Kidney (tissue), 14 donors: ENCODE data around the gene ZIC2. TPM values are rescaled to one million over a fixed set of nuclear protein-coding genes. Genes with fewer than 3 reads are reported as not detected.
A peak's percentile ranks its signal among the peaks of the same experiment; 100 is the strongest.

ENCODE experiments used
- DNase-seq, 5 donors: peaks; one replicate each; pipeline ENCODE4 v3.0.0-alpha.2; 2013 to 2020
- FAIRE-seq: peaks from 2 replicates; lab custom pipeline; 2012; peaks lifted over from hg19 to GRCh38; lab: Jason Lieb, UNC
- H3K27ac ChIP-seq, 2 donors: one replicate each; pipeline ENCODE4 v1.7.0; 2013; ENCODE audit warnings: low read depth in 2 of 2, low read length in 2 of 2, inconsistent platforms in 1 of 2
- H3K27me3 ChIP-seq: one replicate; pipeline ENCODE4 v1.7.1; 2013; ENCODE audit warnings: low read length, inconsistent platforms; ENCODE audit not compliant: control insufficient read depth, insufficient read depth
- H3K36me3 ChIP-seq, 3 donors: one replicate each; pipeline versions ENCODE4 v1.7.0 to v1.7.1; 2013; ENCODE audit warnings: low read length in 3 of 3, control low read depth in 1 of 3, inconsistent platforms in 1 of 3; ENCODE audit not compliant: insufficient read depth in 3 of 3, control insufficient read depth in 2 of 3
- H3K4me1 ChIP-seq, 3 donors: one replicate each; pipeline versions ENCODE4 v1.7.0 to v1.7.1; 2013; ENCODE audit warnings: low read length in 3 of 3, inconsistent platforms in 1 of 3, low read depth in 1 of 3; ENCODE audit not compliant: control insufficient read depth in 2 of 3, insufficient read depth in 2 of 3
- H3K4me3 ChIP-seq, 3 donors: one replicate each; pipeline versions ENCODE4 v1.7.0 to v1.8.1; 2013; ENCODE audit warnings: low read length in 3 of 3, control low read depth in 1 of 3, inconsistent platforms in 1 of 3
- H3K9ac ChIP-seq, 3 donors: one replicate each; pipeline versions ENCODE4 v1.7.0 to v1.7.1; 2013; ENCODE audit warnings: low read length in 3 of 3, control low read depth in 1 of 3, inconsistent platforms in 1 of 3
- H3K9me3 ChIP-seq, 3 donors: one replicate each; pipeline versions ENCODE4 v1.7.0 to v1.7.1; 2013; ENCODE audit warnings: low read length in 3 of 3, control low read depth in 1 of 3, inconsistent platforms in 1 of 3; ENCODE audit not compliant: control insufficient read depth in 2 of 3, insufficient read depth in 1 of 3
- CTCF ChIP-seq: IDR thresholded peaks from 3 replicates; pipeline ENCODE4 v1.5.1; 2012; ENCODE audit warnings: mild to moderate bottlenecking, moderate library complexity, borderline replicate concordance; ENCODE audit not compliant: insufficient read depth; ENCODE audit errors: extremely low read depth
- intact Hi-C: fragments of 100-400 bp; cut with DNase I; formaldehyde crosslinking; loops from one replicate; pipeline ENCODE4 v1.11.1; 2022
- polyA plus RNA-seq: library from polyadenylated mRNA; stranded (reverse); fragments of 350-450 nt; fragmentation: Illumina TruSeq; extraction: RNeasy Lipid Tissue Mini Kit (QIAGEN cat#74804); gene quantifications from one replicate; pipeline ENCODE4 v1.2.3, GENCODE V29; 2014; ENCODE audit warnings: low read depth, low replicate concordance; ENCODE audit not compliant: insufficient read depth
- total RNA-seq: library from RNA; stranded (reverse); fragmentation: NEBNext Ultra II Directional; extraction: Animal tissue kit (Norgen Biotek cat#: 25700); gene quantifications from one replicate; pipeline ENCODE4 v1.2.1, GENCODE V29; 2021
- donor health status: control.
- donor health status: control.
- donor health status: control.
- donor health status: control.
- donor health status: control.
- donor health status: DM: yes; HTN: yes; CAD: no.
- donor health status: Normal renal cell carcinoma (clear cell type).

ZIC2 gene
- total and polyA plus RNA-seq, 2 donors from 2014 or later, result 0.13 to 1.4 TPM

DNA sequence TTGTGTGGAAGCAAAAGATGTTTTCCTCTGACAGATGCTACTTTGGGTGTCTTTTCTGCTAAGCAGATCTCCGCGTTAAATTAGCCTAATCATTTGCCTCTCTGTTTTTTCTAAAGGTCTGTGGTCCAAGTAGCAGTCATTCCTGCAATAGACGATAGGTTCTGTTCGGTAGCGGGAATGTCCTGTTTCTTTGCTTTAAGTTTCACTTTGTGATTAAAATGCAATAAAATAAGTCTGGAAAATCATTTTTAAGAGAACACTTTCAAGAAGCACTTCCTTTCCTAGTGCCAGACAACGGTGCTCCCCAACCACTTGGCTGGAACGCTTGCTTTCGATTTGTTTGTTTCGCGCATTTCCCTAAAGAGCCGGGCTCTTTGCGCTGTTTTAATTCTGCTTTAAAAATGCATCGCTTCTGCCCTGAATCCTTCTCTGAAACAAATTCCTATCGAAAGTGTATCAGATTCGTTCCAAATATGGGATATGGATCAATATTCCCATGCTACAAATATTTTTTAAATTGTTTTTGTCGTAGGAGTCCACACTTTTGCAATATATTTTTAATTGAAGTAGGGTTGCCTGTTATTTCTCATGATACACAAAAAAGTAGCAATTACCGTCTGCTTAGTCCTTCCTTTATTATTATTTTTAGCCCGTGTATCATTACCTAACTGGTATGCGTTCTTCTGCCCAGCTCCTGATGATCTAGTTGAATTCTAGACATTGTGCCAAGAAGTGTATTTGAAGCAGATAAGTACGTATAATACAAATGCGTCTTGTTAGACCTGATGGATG lies 14.2 kb downstream of the ZIC2 start:
- H3K27ac ChIP-seq, result no peak overlapping the region
- FAIRE-seq (no peak), DNase-seq (peak in 4 of 5 donors; percentile 45 to 86 (median 53))
- peaks cover 0 to 9% (median 4%) of the 10 kb centered on the region in 3 donors for H3K9me3 ChIP-seq
- TF ChIP-seq CTCF, result no peak
- H3K4me1 ChIP-seq, result no peaks in the 10 kb centered on the region
- H3K36me3 ChIP-seq, result no peaks in the 10 kb centered on the region
- intact Hi-C loops, result no loop called here
- H3K4me3 ChIP-seq, result no peak overlapping the region
- H3K9ac ChIP-seq, result no peak overlapping the region
- peaks cover 66% of the 10 kb centered on the region for H3K27me3 ChIP-seq

- FAIRE-seq, result no peak
- no peak overlapping the region for H3K4me3 ChIP-seq
- no peak overlapping the region for H3K9ac ChIP-seq
- peaks cover 62% of the 10 kb centered on the region for H3K27me3 ChIP-seq
- intact Hi-C loops, result no loop called here
- TF ChIP-seq CTCF, result no peak
- H3K27ac ChIP-seq, result no peak overlapping the region
- H3K9me3 ChIP-seq, result peaks cover 0 to 9% (median 4%) of the 10 kb centered on the region in 3 donors
- no peaks in the 10 kb centered on the region for H3K4me1 ChIP-seq
- H3K36me3 ChIP-seq, result no peaks in the 10 kb centered on the region
- peak in 1 of 5 donors; percentile 34 for DNase-seq
Observed at GRCh38 chr13:99996381-99996973, 14.9 kb downstream of the ZIC2 start.

GRCh38 chr13:99997702-99998214 lies 16.2 kb downstream of the ZIC2 start:
- no peak for TF ChIP-seq CTCF
- Histone ChIP-seq H3K9me3 (peaks cover 0 to 9% (median 4%) of the 10 kb centered on the region in 3 donors), H3K27ac (no peak overlapping the region), H3K4me3 (no peak overlapping the region), H3K36me3 (no peaks in the 10 kb centered on the region), H3K9ac (no peak overlapping the region), H3K4me1 (no peaks in the 10 kb centered on the region), H3K27me3 (peaks cover 53% of the 10 kb centered on the region)
- intact Hi-C loops, result no loop called here
- peak in 2 of 5 donors; percentile 2 to 52 for DNase-seq
- FAIRE-seq, result no peak
